Natural killer cell treated with Interleukin-12 subunit alpha and Interleukin-12 subunit beta and Interleukin-15 and Interleukin-18, amount 100 ng/mL, for 72 hours (primary cell): ENCODE results near the gene ZDHHC24. TPM values are rescaled to one million over a fixed set of nuclear protein-coding genes. Genes with fewer than 3 reads are reported as not detected.

Source experiments
- ATAC-seq, 2 donors: fragments of 150-1000 bp; cut with Tn5 transposase in 1 of 2; sonication (Bioruptor Pico), chemical (Tn5 transposase) in 1 of 2; 2 replicates each; pipeline ENCODE4 v1.10.0; 2021
- DNase-seq: peaks from one replicate; pipeline ENCODE4 v3.0.0; 2022; ENCODE audit warnings: low spot score
- H3K27ac Mint-ChIP-seq, 2 donors: 1 replicate in 1 of 2; 2 replicates in 1 of 2; pipeline ENCODE4 v1.8.0; 2022; ENCODE audit warnings: mixed read lengths in 2 of 2, mild to moderate bottlenecking in 1 of 2, moderate library complexity in 1 of 2
- H3K27me3 Mint-ChIP-seq, 2 donors: 1 replicate in 1 of 2; 2 replicates in 1 of 2; pipeline ENCODE4 v1.8.0; 2022; ENCODE audit warnings: mixed read lengths in 2 of 2
- H3K36me3 Mint-ChIP-seq: one replicate; pipeline ENCODE4 v1.8.0; 2022; ENCODE audit warnings: mixed read lengths
- H3K4me1 Mint-ChIP-seq, 2 donors: 1 replicate in 1 of 2; 2 replicates in 1 of 2; pipeline ENCODE4 v1.8.0; 2022; ENCODE audit warnings: low read depth in 2 of 2, mixed read lengths in 2 of 2, mild to moderate bottlenecking in 1 of 2
- H3K4me3 Mint-ChIP-seq: one replicate; pipeline ENCODE4 v1.8.0; 2022; ENCODE audit warnings: mixed read lengths
- H3K9me3 Mint-ChIP-seq: 2 replicates; pipeline ENCODE4 v1.8.0; 2022; ENCODE audit warnings: mixed read lengths
- total RNA-seq, 2 donors: library from RNA; stranded (reverse); gene quantifications; one replicate each; pipeline ENCODE4 v1.2.3, GENCODE V29; 2022

The ZDHHC24 gene
- total RNA-seq, 2 donors from 2014 or later = 15.9 to 19.5 TPM

- Mint-ChIP-seq H3K4me1 (peaks cover 8 to 10% of the 10 kb centered on the region in 2 donors), H3K36me3 (no peaks in the 10 kb centered on the region), H3K27me3 (peaks cover 15 to 34% of the 10 kb centered on the region in 2 donors), H3K4me3 (no peak overlapping the region), H3K27ac (no peak overlapping the region), H3K9me3 (peaks cover 7% of the 10 kb centered on the region)
- DNase-seq (peak; percentile 72), ATAC-seq (peak; percentile 71 to 88)
Measured at GRCh38 chr11:66579017-66579606, 33.3 kb upstream of the ZDHHC24 start.

GRCh38 chr11:66570850-66571180 is 25.0 kb upstream of the ZDHHC24 start:
- Mint-ChIP-seq H3K9me3 (no peaks in the 10 kb centered on the region), H3K36me3 (no peaks in the 10 kb centered on the region), H3K27ac (no peak overlapping the region), H3K4me3 (no peak overlapping the region), H3K27me3 (peaks cover 15 to 33% of the 10 kb centered on the region in 2 donors), H3K4me1 (peaks cover 6% of the 10 kb centered on the region in 2 donors)
- no peak for ATAC-seq
- DNase-seq = no peak

GRCh38 chr11:66570079-66570849 is 24.4 kb upstream of the ZDHHC24 start:
- Mint-ChIP-seq H3K27ac (no peak overlapping the region), H3K9me3 (no peaks in the 10 kb centered on the region), H3K27me3 (peaks cover 13 to 28% of the 10 kb centered on the region in 2 donors), H3K4me1 (peaks cover 6% of the 10 kb centered on the region in 2 donors), H3K4me3 (no peak overlapping the region), H3K36me3 (no peaks in the 10 kb centered on the region)
- no peak for DNase-seq
- ATAC-seq = no peak

- H3K4me3 Mint-ChIP-seq = no peak overlapping the region
- peaks cover 4 to 16% of the 10 kb centered on the region in 2 donors for H3K27me3 Mint-ChIP-seq
- no peak overlapping the region for H3K27ac Mint-ChIP-seq
- H3K36me3 Mint-ChIP-seq = no peaks in the 10 kb centered on the region
- DNase-seq (no peak), ATAC-seq (no peak)
- H3K4me1 Mint-ChIP-seq = peaks cover 6% of the 10 kb centered on the region in 2 donors
- H3K9me3 Mint-ChIP-seq = no peaks in the 10 kb centered on the region
Measured at GRCh38 chr11:66569076-66569475, 23.2 kb upstream of the ZDHHC24 start.

GRCh38 chr11:66568124-66568916 is 22.5 kb upstream of the ZDHHC24 start, which contains the start of gene CTSF:
TSS of gene CTSF (minus strand) at chr11:66568606. CDS start at chr11:66568486, 120 bp downstream.
- H3K27ac Mint-ChIP-seq = peak within 1 kb of the TSS in 1 of 2 donors; percentile 72

GRCh38 chr11:66567787-66568123 is 21.9 kb upstream of the ZDHHC24 start:
- Mint-ChIP-seq H3K4me1 (peaks cover 6% of the 10 kb centered on the region in 2 donors), H3K9me3 (no peaks in the 10 kb centered on the region), H3K27me3 (peaks cover 0 to 10% of the 10 kb centered on the region in 2 donors), H3K27ac (no peak overlapping the region), H3K36me3 (no peaks in the 10 kb centered on the region), H3K4me3 (peak overlapping the region; percentile 20)
- no peak for DNase-seq
- peak; percentile 3 to 14 for ATAC-seq

More at GRCh38 chr11:66568124-66568916, 22.5 kb upstream of the ZDHHC24 start, which contains the start of gene CTSF:
- H3K4me1 Mint-ChIP-seq = peaks cover 6% of the 10 kb centered on the region in 2 donors
- H3K36me3 Mint-ChIP-seq = no peaks in the 10 kb centered on the region
- peak within 1 kb of the TSS; percentile 75 for H3K4me3 Mint-ChIP-seq
- H3K9me3 Mint-ChIP-seq = no peaks in the 10 kb centered on the region
- H3K27me3 Mint-ChIP-seq = peaks cover 0 to 10% of the 10 kb centered on the region in 2 donors
- ATAC-seq = peak; percentile 91 to 96
- peak; percentile 86 for DNase-seq

- Mint-ChIP-seq H3K27me3 (peaks cover 0 to 10% of the 10 kb centered on the region in 2 donors), H3K27ac (peak overlapping the region in 1 of 2 donors; percentile 70), H3K9me3 (no peaks in the 10 kb centered on the region), H3K4me3 (no peak overlapping the region), H3K4me1 (peaks cover 6% of the 10 kb centered on the region in 2 donors), H3K36me3 (no peaks in the 10 kb centered on the region)
- DNase-seq (no peak), ATAC-seq (no peak)
Measured at GRCh38 chr11:66566221-66566620, 20.4 kb upstream of the ZDHHC24 start.

GRCh38 chr11:66564984-66565383 is 19.1 kb upstream of the ZDHHC24 start:
- Mint-ChIP-seq H3K9me3 (no peaks in the 10 kb centered on the region), H3K4me3 (no peak overlapping the region), H3K27ac (no peak overlapping the region), H3K4me1 (peaks cover 6% of the 10 kb centered on the region in 2 donors), H3K36me3 (no peaks in the 10 kb centered on the region), H3K27me3 (no peaks in the 10 kb centered on the region)
- DNase-seq = no peak
- ATAC-seq = no peak

GRCh38 chr11:66564538-66564937 is 18.7 kb upstream of the ZDHHC24 start:
- ATAC-seq (no peak), DNase-seq (no peak)
- Mint-ChIP-seq H3K9me3 (no peaks in the 10 kb centered on the region), H3K4me3 (no peak overlapping the region), H3K27me3 (no peaks in the 10 kb centered on the region), H3K36me3 (no peaks in the 10 kb centered on the region), H3K4me1 (peaks cover 6% of the 10 kb centered on the region in 2 donors), H3K27ac (no peak overlapping the region)

- H3K27ac Mint-ChIP-seq = no peak overlapping the region
- no peaks in the 10 kb centered on the region for H3K36me3 Mint-ChIP-seq
- H3K9me3 Mint-ChIP-seq = no peaks in the 10 kb centered on the region
Measured at GRCh38 chr11:66563832-66564231, 18.0 kb upstream of the ZDHHC24 start.

GRCh38 chr11:66562907-66563583 is 17.2 kb upstream of the ZDHHC24 start:
- DNase-seq (no peak), ATAC-seq (no peak)
- no peaks in the 10 kb centered on the region for H3K27me3 Mint-ChIP-seq
- H3K9me3 Mint-ChIP-seq = no peaks in the 10 kb centered on the region
- H3K4me3 Mint-ChIP-seq = no peak overlapping the region
- peaks cover 0 to 2% of the 10 kb centered on the region in 2 donors for H3K4me1 Mint-ChIP-seq
- no peak overlapping the region for H3K27ac Mint-ChIP-seq
- no peaks in the 10 kb centered on the region for H3K36me3 Mint-ChIP-seq

More at GRCh38 chr11:66563832-66564231, 18.0 kb upstream of the ZDHHC24 start:
- Mint-ChIP-seq H3K4me3 (no peak overlapping the region), H3K27me3 (no peaks in the 10 kb centered on the region), H3K4me1 (peaks cover 5 to 6% of the 10 kb centered on the region in 2 donors)
- DNase-seq (no peak), ATAC-seq (no peak)

GRCh38 chr11:66562275-66562674 is 16.4 kb upstream of the ZDHHC24 start:
- H3K36me3 Mint-ChIP-seq = no peaks in the 10 kb centered on the region
- H3K4me3 Mint-ChIP-seq = no peak overlapping the region
- peaks cover 0 to 2% of the 10 kb centered on the region in 2 donors for H3K4me1 Mint-ChIP-seq
- DNase-seq (no peak), ATAC-seq (no peak)
- peaks cover 0 to 1% of the 10 kb centered on the region in 2 donors for H3K27me3 Mint-ChIP-seq
- no peak overlapping the region for H3K27ac Mint-ChIP-seq
- no peaks in the 10 kb centered on the region for H3K9me3 Mint-ChIP-seq

GRCh38 chr11:66561975-66562248 is 16.1 kb upstream of the ZDHHC24 start:
- no peak overlapping the region for H3K27ac Mint-ChIP-seq
- H3K4me1 Mint-ChIP-seq = peaks cover 0 to 2% of the 10 kb centered on the region in 2 donors
- DNase-seq (no peak), ATAC-seq (no peak)
- no peaks in the 10 kb centered on the region for H3K9me3 Mint-ChIP-seq
- H3K27me3 Mint-ChIP-seq = peaks cover 0 to 3% of the 10 kb centered on the region in 2 donors
- H3K4me3 Mint-ChIP-seq = no peak overlapping the region
- H3K36me3 Mint-ChIP-seq = no peaks in the 10 kb centered on the region
